GM12864 (cell line): Measurements from ENCODE around the gene ADCK2.
"Not testable (repeated sequence)": the region's sequence is repeated elsewhere in the genome, so short reads cannot be mapped to it uniquely, and the experiment has no call there.

Experiments used
- DNase-seq: peaks from one replicate; pipeline ENCODE4 v3.0.0-alpha.2; 2011; ENCODE audit warnings: low read depth
- H3K4me3 ChIP-seq: 2 replicates; pipeline ENCODE4 v1.5.1; 2011; ENCODE audit warnings: mild to moderate bottlenecking, low read depth, low read length, control low read depth
- CTCF ChIP-seq: IDR thresholded peaks from 2 replicates; pipeline ENCODE4 v1.5.1; 2011; ENCODE audit warnings: low read depth, mild to moderate bottlenecking, moderate library complexity, low read length, control low read depth, inconsistent platforms; ENCODE audit errors: missing control alignments

Gene ADCK2

GRCh38 chr7:140724706-140725105, 52.0 kb downstream of the ADCK2 start:
- no peak for TF ChIP-seq CTCF
- no peak for DNase-seq
- no peak overlapping the region for H3K4me3 ChIP-seq

DNA sequence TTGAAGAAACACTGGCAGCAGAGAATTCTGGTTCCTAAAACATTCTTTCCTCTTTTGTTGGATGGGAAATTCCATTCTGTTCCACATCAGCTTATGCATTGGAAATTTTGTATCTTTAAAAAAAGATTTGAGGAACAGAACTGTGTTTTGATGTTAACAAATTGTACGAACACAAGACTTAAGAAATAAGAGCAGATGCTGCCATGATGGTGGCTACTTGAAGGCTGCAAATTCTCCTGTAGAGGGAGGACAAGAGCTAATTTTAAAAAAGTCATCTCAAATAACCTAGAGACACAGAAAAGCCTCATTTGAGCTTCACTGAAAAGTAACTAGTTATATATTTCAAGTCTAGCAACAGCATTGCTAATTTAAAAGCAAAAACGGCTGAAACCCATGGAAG, 53.5 kb downstream of the ADCK2 start:
- TF ChIP-seq CTCF: peak; percentile 46
- DNase-seq: no peak

DNA sequence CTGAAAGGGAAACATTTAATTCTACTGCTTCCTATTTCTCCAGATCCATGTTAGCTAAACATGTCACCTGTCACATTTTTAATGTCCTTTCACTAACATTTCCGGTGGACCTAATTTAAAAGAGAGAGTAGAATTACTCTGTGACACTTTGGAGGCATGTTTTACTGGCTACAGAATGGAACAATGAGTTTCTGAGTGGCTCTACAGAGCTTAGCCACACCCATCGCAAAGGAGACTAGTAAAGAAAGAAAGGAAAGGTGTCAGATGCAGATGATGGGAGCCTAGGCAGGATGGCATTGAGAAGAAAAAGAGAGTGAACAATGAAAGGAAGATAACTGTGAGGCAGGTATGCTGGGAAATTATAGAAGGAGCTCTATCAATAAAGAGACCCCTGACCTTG, 59.7 kb downstream of the ADCK2 start:
- TF ChIP-seq CTCF: no peak
- no peak for DNase-seq
- no peak overlapping the region for H3K4me3 ChIP-seq

More for the DNA sequence above, 53.5 kb downstream of the ADCK2 start:
- H3K4me3 ChIP-seq: no peak overlapping the region

DNA sequence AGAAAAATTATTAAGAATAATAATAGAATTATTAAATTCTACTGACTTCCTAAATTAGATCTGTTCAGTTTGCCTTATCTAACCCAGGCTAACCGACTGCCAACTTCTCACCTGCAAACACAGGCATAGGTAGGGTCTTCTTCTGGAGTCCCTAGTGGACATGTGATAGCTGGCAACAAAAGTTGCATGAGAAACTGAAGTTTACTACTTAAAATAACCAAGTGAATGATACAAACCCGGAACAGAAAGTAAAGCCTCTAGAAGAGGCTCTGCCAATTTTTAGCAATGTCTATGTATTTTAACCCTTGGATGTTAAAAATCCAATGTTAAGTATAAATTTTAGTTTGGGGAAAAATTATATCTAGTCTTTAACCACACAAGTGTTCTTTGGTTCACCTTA, 61.4 kb downstream of the ADCK2 start:
- no peak for DNase-seq
- no peak overlapping the region for H3K4me3 ChIP-seq
- TF ChIP-seq CTCF: no peak

DNA sequence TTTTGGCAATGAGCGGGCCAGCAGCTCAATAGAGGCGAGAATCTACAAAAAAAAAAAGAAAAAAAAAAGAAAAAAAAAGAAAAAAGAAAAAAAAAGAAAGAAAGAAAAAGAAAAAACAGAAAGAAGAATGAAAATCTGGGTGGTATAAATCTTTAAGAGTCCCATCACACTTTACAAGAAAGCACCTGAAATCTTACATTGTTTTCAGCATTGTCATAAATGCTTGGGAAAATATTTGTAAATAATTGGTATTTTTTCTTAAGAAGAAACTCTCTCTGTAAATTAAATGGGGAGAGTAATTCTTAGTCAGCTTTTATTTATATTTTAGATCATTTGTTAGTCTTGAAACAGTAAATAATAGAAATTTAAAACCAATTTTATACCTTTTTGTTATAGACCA, 62.0 kb downstream of the ADCK2 start:
- H3K4me3 ChIP-seq: no peak overlapping the region
- TF ChIP-seq CTCF: no peak
- DNase-seq: no peak

DNA sequence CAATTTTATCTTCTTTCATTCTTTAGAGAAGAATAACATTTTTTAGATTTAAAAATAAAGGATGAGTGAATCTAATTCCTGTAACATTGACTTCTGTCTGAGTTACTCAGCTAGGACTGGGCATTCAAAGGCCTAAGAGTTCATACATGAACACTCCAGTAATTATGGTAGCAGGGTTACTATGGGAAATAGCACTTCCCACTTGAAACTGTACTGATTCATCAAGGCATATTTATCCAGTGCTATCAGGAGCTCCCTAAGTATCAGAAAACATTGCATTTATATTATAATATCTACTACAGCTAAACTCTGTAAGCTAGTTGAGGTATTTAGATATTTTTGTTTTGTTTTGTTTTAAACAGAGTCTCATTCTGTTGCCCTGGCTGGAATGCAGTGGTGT, 65.5 kb downstream of the ADCK2 start:
- no peak overlapping the region for H3K4me3 ChIP-seq
- no peak for TF ChIP-seq CTCF
- DNase-seq: no peak

DNA sequence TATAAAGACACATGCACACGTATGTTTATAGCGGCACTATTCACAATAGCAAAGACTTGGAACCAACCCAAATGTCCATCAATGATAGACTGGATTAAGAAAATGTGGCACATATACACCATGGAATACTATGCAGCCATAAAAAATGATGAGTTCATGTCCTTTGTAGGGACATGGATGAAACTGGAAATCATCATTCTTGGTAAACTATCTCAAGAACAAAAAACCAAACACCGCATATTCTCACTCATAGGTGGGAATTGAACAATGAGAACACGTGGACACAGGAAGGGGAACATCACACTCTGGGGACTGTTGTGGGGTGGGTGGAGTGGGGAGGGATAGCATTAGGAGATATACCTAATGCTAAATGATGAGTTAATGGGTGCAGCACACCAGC, 70.5 kb downstream of the ADCK2 start:
- not testable (repeated sequence) for H3K4me3 ChIP-seq, DNase-seq

DNA sequence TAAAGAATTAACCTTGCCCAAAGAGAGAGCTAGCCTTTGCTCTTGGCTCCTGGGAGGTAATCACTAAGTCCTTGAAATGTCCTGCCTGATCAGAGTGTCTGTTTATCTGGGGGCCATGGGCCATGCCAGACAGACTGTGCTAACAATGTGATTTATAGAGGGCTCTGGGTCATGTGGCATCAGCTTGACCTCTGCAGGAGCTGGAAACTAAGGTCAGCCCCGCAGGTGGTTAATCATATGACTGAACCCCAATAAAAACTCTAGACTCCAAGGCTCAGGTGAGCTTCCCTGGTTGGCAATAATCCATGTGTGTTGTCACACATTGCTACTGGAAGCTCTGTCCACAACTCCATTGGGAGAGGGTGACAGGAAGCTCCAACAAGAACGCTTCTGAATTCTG, 71.3 kb downstream of the ADCK2 start:
- no peak for DNase-seq

More for the DNA sequence above, 71.3 kb downstream of the ADCK2 start:
- H3K4me3 ChIP-seq: no peak overlapping the region
- TF ChIP-seq CTCF: no peak
